Effector memory CD8-positive, alpha-beta T cell (primary cell): ENCODE data around the gene GLUD1.
A peak's percentile ranks its signal among the peaks of the same experiment; 100 is the strongest.
"Not testable (repeated sequence)": the region's sequence is repeated elsewhere in the genome, so short reads cannot be mapped to it uniquely, and the experiment has no call there.

Experiments
- ATAC-seq: fragments of 150-1000 bp; cut with Tn5 transposase; replicated peaks from 2 replicates; pipeline ENCODE4 v1.10.0; 2021; ENCODE audit warnings: mild to moderate bottlenecking, moderate library complexity
- DNase-seq, 3 experiments: peaks; one replicate each; pipeline ENCODE4 v3.0.0; 2021
- H3K27ac Mint-ChIP-seq, 2 donors: one replicate each; pipeline ENCODE4 v1.8.0; 2022; ENCODE audit warnings: mild to moderate bottlenecking in 2 of 2, mixed read lengths in 2 of 2, moderate library complexity in 2 of 2
- H3K27me3 Mint-ChIP-seq, 2 donors: one replicate each; pipeline ENCODE4 v1.8.0; 2022; ENCODE audit warnings: mixed read lengths in 2 of 2
- H3K36me3 Mint-ChIP-seq: one replicate; pipeline ENCODE4 v1.8.0; 2022; ENCODE audit warnings: mild to moderate bottlenecking, moderate library complexity, mixed read lengths; ENCODE audit not compliant: insufficient read depth
- H3K4me1 Mint-ChIP-seq, 2 donors: one replicate each; pipeline ENCODE4 v1.8.0; 2022; ENCODE audit warnings: low read depth in 2 of 2, mixed read lengths in 2 of 2
- H3K4me3 Mint-ChIP-seq, 2 donors: one replicate each; pipeline ENCODE4 v1.8.0; 2022; ENCODE audit warnings: mild to moderate bottlenecking in 2 of 2, mixed read lengths in 2 of 2, moderate library complexity in 2 of 2
- H3K9me3 Mint-ChIP-seq, 2 donors: one replicate each; pipeline ENCODE4 v1.8.0; 2022; ENCODE audit warnings: mixed read lengths in 2 of 2

GLUD1 gene

GRCh38 chr10:87104727-87105126, 10.1 kb upstream of the GLUD1 start:
- not testable (repeated sequence) for DNase-seq, H3K27me3 Mint-ChIP-seq, H3K9me3 Mint-ChIP-seq, H3K4me3 Mint-ChIP-seq, ATAC-seq, H3K27ac Mint-ChIP-seq
- Mint-ChIP-seq H3K36me3 (peaks cover 66% of the 10 kb centered on the region), H3K4me1 (peaks cover 6 to 20% of the 10 kb centered on the region in 2 donors)

- Mint-ChIP-seq H3K27ac (no peak overlapping the region), H3K36me3 (peaks cover 58% of the 10 kb centered on the region), H3K4me3 (no peak overlapping the region), H3K9me3 (no peaks in the 10 kb centered on the region), H3K4me1 (peaks cover 5 to 8% of the 10 kb centered on the region in 2 donors), H3K27me3 (no peaks in the 10 kb centered on the region)
- DNase-seq (no peak), ATAC-seq (no peak)
These were observed 7.4 kb upstream of the GLUD1 start for GRCh38 chr10:87101996-87102395.

- Mint-ChIP-seq H3K9me3 (no peaks in the 10 kb centered on the region), H3K4me1 (peaks cover 28 to 38% of the 10 kb centered on the region in 2 donors), H3K4me3 (peak overlapping the region; percentile 80 to 86), H3K36me3 (peaks cover 51% of the 10 kb centered on the region), H3K27ac (peak overlapping the region; percentile 87 to 92), H3K27me3 (no peaks in the 10 kb centered on the region)
- DNase-seq (peak; percentile 82 to 84 (median 83)), ATAC-seq (peak; percentile 71)
These were observed 748 bp upstream of the GLUD1 start for GRCh38 chr10:87095236-87095945.

- H3K9me3 Mint-ChIP-seq, result no peaks in the 10 kb centered on the region
- H3K4me1 Mint-ChIP-seq, result peaks cover 35 to 50% of the 10 kb centered on the region in 2 donors
- peak; percentile 8 for ATAC-seq
- H3K4me3 Mint-ChIP-seq, result peak overlapping the region; percentile 92
- peak; percentile 54 to 61 (median 55) for DNase-seq
- H3K27me3 Mint-ChIP-seq, result no peaks in the 10 kb centered on the region
- H3K36me3 Mint-ChIP-seq, result peaks cover 49% of the 10 kb centered on the region
- peak overlapping the region; percentile 93 to 95 for H3K27ac Mint-ChIP-seq
These were observed 841 bp downstream of the GLUD1 start for GRCh38 chr10:87093632-87094372.

GRCh38 chr10:87092861-87093631, 1.6 kb downstream of the GLUD1 start:
- Mint-ChIP-seq H3K9me3 (no peaks in the 10 kb centered on the region), H3K36me3 (peaks cover 45% of the 10 kb centered on the region), H3K4me1 (peaks cover 38 to 55% of the 10 kb centered on the region in 2 donors), H3K27me3 (no peaks in the 10 kb centered on the region), H3K4me3 (peak overlapping the region; percentile 92), H3K27ac (peak overlapping the region; percentile 93 to 95)
- peak in 2 of 3 experiments; percentile 15 to 18 for DNase-seq
- no peak for ATAC-seq

GRCh38 chr10:87092376-87092860, 2.2 kb downstream of the GLUD1 start:
- Mint-ChIP-seq H3K9me3 (no peaks in the 10 kb centered on the region), H3K4me3 (peak overlapping the region; percentile 92), H3K36me3 (peaks cover 38% of the 10 kb centered on the region), H3K4me1 (peaks cover 38 to 61% of the 10 kb centered on the region in 2 donors), H3K27me3 (no peaks in the 10 kb centered on the region), H3K27ac (peak overlapping the region; percentile 93 to 95)
- no peak for ATAC-seq
- DNase-seq, result no peak

- peaks cover 50 to 71% of the 10 kb centered on the region in 2 donors for H3K4me1 Mint-ChIP-seq
- H3K9me3 Mint-ChIP-seq, result no peaks in the 10 kb centered on the region
- ATAC-seq, result no peak
- peak overlapping the region in 1 of 2 donors; percentile 95 for H3K27ac Mint-ChIP-seq
- no peaks in the 10 kb centered on the region for H3K27me3 Mint-ChIP-seq
- DNase-seq, result no peak
- peaks cover 45% of the 10 kb centered on the region for H3K36me3 Mint-ChIP-seq
- H3K4me3 Mint-ChIP-seq, result peak overlapping the region in 1 of 2 donors; percentile 92
These were observed 3.9 kb downstream of the GLUD1 start for GRCh38 chr10:87090779-87091178.

- H3K4me1 Mint-ChIP-seq, result peaks cover 55 to 78% of the 10 kb centered on the region in 2 donors
- peaks cover 39% of the 10 kb centered on the region for H3K36me3 Mint-ChIP-seq
- H3K9me3 Mint-ChIP-seq, result no peaks in the 10 kb centered on the region
- DNase-seq, result no peak
- no peak overlapping the region for H3K27ac Mint-ChIP-seq
- no peaks in the 10 kb centered on the region for H3K27me3 Mint-ChIP-seq
- no peak overlapping the region for H3K4me3 Mint-ChIP-seq
- ATAC-seq, result no peak
These were observed 4.9 kb downstream of the GLUD1 start for GRCh38 chr10:87089746-87090145.

GRCh38 chr10:87085537-87085936, 9.1 kb downstream of the GLUD1 start:
- no peak for ATAC-seq
- H3K27ac Mint-ChIP-seq, result peak overlapping the region; percentile 89 to 97

GRCh38 chr10:87084291-87084782, 10.3 kb downstream of the GLUD1 start:
- ATAC-seq, result peak; percentile 78
- peaks cover 45 to 60% of the 10 kb centered on the region in 2 donors for H3K4me1 Mint-ChIP-seq
- H3K36me3 Mint-ChIP-seq, result peaks cover 32% of the 10 kb centered on the region
- H3K27me3 Mint-ChIP-seq, H3K9me3 Mint-ChIP-seq, DNase-seq: not testable (repeated sequence)
- H3K4me3 Mint-ChIP-seq, result peak overlapping the region; percentile 43 to 67
- peak overlapping the region; percentile 97 to 99 for H3K27ac Mint-ChIP-seq

More at GRCh38 chr10:87085537-87085936, 9.1 kb downstream of the GLUD1 start:
- Mint-ChIP-seq H3K4me1 (peaks cover 52 to 70% of the 10 kb centered on the region in 2 donors), H3K4me3 (no peak overlapping the region), H3K9me3 (no peaks in the 10 kb centered on the region), H3K36me3 (peaks cover 35% of the 10 kb centered on the region), H3K27me3 (no peaks in the 10 kb centered on the region)
- no peak for DNase-seq

- peak overlapping the region; percentile 43 to 59 for H3K4me3 Mint-ChIP-seq
- H3K27me3 Mint-ChIP-seq, H3K9me3 Mint-ChIP-seq: not testable (repeated sequence)
- DNase-seq (peak; percentile 17 to 20 (median 18)), ATAC-seq (peak; percentile 83)
- peaks cover 35% of the 10 kb centered on the region for H3K36me3 Mint-ChIP-seq
- H3K27ac Mint-ChIP-seq, result peak overlapping the region; percentile 97 to 99
- H3K4me1 Mint-ChIP-seq, result peaks cover 43 to 57% of the 10 kb centered on the region in 2 donors
These were observed 10.9 kb downstream of the GLUD1 start for GRCh38 chr10:87083576-87084290.

- Mint-ChIP-seq H3K27ac (peak overlapping the region; percentile 97 to 99), H3K4me1 (peaks cover 42 to 48% of the 10 kb centered on the region in 2 donors), H3K36me3 (peaks cover 35% of the 10 kb centered on the region)
- not testable (repeated sequence) for H3K4me3 Mint-ChIP-seq, ATAC-seq, H3K27me3 Mint-ChIP-seq, H3K9me3 Mint-ChIP-seq, DNase-seq
These were observed 12.4 kb downstream of the GLUD1 start for GRCh38 chr10:87082219-87082618.
